AG20443 (cell line): Measurements from ENCODE around the gene UBL4A.
A peak's percentile ranks its signal among the peaks of the same experiment; 100 is the strongest.

Source experiments
- DNase-seq: peaks from one replicate; pipeline ENCODE4 v3.0.0; 2012; ENCODE audit warnings: low spot score, mixed read lengths

Gene UBL4A

DNA sequence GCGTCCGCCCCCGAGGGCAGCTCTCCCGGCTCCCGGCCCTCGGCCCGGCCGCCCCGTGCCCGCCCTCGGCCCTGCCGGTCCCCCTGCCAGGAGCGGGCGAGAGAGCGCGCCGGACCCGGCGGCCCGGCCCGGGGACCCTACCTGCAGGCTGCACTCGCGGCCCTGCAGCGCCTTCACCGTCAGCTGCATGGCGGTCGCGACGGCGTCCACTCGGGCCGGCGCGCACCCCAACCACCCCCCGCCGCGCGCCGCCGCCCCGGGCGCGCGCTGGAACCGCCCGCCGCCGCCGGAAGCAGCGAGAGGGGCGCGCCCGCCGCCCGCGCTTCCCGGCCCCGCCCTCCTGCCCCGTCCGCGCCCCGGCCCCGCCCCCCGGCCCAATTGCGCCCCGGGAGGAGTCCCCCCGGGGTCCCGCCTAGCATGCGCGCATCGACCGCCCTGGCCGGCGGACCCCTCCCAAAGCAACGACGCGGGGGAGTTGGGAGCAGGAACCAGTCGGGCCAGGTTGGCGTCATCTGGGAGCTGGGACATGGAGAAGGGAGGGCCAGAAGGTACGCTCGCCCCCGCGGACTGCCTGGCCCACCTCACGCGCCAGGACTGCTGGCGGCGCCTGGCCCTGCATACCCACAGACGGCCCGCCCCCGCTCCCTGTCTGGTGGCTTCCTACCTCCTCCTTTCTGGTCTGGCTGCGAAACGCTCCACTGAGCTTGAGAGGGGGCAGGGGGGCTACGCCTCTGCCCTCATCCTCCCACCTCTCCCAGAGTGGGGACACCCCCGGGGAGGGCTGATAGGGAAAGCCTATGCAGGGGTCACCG lies at the start of gene UBL4A:
UBL4A (minus strand) TSS at position 220 of the 812 bp plus-strand sequence; CDS start at position 189, 31 bp downstream.
- peak; percentile 72 for DNase-seq

GRCh38 chrX:154535892-154536291 lies 49.5 kb upstream of the UBL4A start:
- no peak for DNase-seq

- DNase-seq: peak; percentile 80
Observed at GRCh38 chrX:154534526-154535322, 48.3 kb upstream of the UBL4A start.

- no peak for DNase-seq
Observed at GRCh38 chrX:154532690-154533089, 46.3 kb upstream of the UBL4A start.

DNA sequence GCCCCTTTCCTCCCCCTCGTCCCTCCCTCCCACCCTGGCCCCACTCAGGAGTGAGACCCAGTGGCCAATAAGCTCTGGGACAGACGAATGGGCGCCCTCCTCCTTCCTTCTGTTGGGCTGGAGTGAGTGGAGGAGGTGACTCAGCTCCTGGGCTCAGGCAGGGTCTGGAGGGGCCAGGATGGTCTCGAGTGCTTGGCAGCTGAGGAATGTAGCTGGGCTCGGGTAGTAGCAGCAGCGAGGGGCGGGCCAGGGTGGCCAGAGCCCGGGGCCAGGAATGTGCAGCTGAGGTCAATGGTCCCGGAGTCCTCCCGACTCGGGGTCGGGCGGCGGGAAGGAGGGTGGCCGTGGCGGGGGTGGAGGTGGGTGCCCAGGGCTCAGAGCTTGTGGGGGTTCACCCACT lies 45.2 kb upstream of the UBL4A start:
- DNase-seq: no peak

DNA sequence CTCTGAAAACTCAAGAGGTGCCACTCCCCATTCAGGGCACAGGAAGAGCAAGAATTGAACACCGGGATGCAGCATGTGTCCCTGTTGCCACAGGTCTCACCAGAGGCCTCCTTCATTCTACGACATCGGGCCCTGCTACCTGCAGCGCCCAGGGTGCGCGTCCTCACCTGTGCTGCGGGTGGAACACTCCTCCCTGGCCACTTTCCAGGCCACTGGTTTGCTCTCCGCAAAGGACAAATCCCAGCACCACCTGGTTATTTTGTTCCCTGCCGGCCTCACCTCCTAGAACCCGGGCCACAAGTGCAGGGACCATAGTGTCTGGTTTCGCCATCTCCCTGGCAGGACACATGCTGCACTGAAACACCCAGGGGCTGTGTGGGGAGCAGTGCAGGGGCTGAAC lies 43.9 kb upstream of the UBL4A start:
- no peak for DNase-seq

- peak; percentile 43 for DNase-seq
Observed at GRCh38 chrX:154529206-154529612, 42.8 kb upstream of the UBL4A start.

DNA sequence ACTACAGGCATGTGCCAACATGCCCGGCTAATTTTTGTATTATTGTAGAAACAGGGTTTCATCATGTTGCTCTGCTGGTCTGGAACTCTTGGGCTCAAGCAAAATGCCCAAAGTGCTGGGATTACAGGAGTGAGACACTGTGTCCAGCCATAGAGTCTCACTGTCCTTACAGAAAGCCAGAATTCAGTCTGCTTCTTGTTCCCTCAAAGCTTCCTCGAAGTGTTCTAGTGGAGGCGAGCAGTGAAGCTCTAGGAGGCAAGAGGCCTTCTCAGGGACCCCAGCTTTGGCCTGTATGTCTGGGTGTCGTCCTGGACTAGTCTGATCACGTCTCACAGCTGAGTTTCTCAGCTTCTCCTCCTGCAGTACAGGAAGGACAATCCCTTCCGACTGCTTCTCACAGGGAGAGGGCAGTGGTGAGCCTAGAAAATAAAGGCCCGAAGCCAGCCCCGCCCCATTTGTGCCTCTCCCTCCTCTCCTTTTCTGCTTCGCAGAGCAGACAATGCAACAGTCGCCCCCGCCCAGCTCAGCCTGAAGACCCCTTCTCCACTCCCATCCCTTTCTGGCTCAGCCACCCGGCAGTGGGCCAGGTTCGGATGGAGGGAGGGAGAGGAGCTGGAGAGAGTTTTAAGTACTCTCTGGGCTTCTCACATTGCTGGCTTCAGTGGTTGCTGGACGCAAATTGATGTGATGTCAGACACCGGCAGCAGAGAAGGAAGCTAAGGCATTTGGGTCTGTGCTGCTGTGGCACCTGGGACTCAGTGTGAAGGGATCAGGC lies 40.7 kb upstream of the UBL4A start:
- DNase-seq: peak; percentile 64

GRCh38 chrX:154525606-154526490 lies 39.4 kb upstream of the UBL4A start:
- no peak for DNase-seq

- no peak for DNase-seq
Observed at GRCh38 chrX:154519389-154519788, 33.0 kb upstream of the UBL4A start.

DNA sequence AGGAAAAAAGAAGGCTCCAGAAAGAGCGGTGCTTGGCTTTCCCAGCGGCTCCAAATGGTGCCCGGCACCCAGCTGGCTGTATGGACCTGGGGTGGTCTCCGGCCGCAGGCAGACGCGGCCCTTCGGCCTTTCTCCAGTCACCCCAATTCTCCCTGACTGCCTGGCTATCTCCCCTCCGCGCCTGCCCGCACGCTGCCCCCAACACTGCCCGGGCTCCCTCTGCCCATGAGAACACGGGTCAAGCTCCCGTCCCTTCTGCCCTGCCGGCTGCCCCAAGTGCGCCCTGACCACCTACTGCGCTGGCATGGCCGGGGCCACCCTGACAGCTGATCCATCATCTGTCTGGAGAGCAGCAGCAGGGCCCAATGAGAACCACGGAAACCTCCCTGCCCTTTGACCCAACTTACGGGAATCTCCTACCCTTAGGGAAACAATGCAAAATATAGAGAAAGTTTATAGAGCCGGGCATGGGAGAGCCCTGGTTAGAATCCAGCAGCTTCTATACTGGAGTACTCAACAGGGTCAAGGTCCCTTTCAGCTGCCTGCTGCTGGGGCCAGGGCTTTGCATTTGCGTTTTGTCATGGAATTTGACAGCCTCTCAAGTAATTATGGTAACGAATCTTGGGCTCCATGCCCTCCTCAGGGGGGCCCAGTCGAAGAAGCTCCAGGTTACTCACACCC lies 30.8 kb upstream of the UBL4A start:
- DNase-seq: no peak

- DNase-seq: no peak
Observed at GRCh38 chrX:154516656-154517100, 30.3 kb upstream of the UBL4A start.

- peak; percentile 89 for DNase-seq
Observed at GRCh38 chrX:154515966-154516655, 29.7 kb upstream of the UBL4A start, which contains the start of gene FAM3A. Gene FAM3A, minus strand, starts transcription at chrX:154516232. Its CDS starts 460 bp downstream, at chrX:154515772.

DNA sequence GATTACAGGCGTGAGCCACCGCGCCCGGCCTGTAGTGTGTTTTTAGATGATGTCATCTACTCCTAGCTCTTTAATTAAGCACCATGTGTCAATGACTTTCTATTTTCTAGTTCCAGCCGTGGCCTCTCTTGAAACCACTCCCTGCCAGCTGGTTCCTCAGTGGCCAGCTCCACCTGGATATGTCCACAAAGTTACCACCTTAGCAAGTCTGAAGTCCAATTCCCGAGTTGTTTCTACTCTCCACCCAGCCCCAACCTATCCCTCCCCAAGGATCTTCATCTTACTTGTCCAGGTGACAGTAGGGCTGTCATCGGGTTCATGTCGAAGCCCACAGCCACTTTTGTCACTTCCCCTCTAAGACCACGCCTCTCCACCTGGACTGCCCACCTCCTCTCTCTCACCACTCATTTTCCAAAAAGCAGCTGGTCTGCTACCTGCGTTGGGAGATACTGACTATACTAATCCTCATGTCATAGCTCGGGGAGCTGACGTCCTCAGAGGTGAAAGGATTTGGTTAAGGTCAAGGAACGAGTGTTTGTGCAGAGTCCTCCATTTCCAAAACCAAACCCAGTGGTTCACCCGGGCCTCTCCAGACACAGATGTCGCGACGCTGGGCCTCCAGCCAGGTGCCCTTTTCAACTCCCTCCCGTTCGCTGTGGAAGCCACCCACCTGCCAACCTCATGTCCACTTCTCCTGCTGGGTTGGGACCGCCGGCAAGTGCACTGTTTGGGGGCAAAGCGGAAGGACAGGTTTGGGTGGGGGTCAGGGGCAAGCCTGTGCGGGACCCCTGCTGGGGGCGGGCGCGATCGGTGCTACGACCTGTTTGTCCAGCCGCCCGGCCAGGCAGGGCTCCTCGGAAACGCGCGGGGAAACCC lies 28.9 kb upstream of the UBL4A start:
- DNase-seq: no peak

DNA sequence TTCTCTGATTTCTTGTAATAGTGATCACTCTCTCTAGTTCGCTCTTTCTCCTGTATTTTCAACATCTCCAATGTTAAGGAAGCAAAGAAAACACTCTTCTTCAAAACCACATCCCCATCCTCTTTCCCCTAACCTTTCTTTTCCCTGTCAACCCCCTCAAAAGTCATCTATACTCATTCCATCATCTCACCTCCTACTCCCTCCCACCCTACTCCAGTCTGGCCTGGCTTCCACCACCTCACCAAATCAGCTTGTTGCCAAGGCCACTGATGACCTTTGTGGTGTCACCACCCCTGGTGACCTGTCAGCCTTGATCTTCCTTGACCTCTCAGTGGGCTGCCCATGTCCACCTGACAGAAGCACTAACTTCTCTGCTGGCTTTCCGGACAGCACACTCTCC lies 27.3 kb upstream of the UBL4A start:
- DNase-seq: no peak

GRCh38 chrX:154512879-154513553 lies 26.6 kb upstream of the UBL4A start:
- no peak for DNase-seq

DNA sequence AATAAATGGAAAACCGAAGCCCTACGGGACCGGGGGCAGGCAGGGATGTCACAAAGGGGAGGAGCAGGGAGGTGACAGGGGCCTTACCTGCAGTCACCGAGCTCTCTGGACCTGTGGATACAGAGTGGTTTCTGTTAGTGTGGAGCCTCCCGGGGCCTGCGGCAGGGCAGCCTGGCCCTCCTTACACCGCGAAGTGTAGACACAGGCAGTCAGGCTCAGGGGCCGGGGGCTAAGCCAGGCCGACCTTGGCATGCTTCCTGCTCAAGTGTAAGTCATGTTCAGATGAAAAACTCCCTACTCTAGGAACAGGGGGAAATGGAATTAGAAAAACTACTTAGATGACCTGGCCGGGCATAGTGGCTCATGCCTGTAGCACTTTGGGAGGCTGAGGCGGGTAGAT lies 25.3 kb upstream of the UBL4A start:
- DNase-seq: no peak

DNA sequence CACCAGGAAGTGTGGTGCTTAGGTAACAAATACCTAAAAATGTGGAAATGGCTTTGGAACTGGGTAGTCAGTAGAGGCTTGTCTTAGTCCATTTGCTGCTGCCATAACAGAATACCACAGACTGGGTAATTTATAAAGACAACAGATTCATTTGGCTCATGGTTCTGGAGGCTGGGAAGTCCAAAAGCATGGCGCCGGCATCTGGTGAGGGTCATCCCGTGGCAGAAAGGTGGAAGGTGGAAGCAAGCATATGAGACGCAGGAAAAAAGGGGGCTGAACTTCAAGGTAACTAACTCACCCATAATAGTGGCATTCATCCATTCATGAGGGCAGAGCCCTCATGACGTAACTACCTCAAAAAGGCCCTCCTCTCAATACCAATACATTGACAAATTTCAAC lies 23.0 kb upstream of the UBL4A start:
- DNase-seq: no peak

DNA sequence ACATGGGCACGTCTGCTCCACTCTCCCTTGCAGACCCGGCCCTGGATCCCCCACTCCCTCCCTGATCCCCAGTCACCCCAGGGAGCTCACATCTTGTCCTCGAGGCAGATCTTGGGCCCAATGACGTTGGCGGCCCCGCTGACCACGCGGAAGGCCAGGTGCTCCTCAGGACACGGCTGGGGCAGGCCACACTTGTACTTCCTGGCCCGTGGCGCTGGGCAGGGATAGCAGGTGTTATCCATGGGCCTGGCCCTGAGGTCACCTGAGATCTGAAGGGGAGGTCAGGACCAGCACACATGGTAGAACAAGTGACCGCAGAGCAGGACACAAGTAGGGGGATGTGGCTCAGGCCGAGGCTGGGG lies 21.9 kb upstream of the UBL4A start:
- DNase-seq: no peak
